ENCODE results near the gene ZMYND15.

ZMYND15 gene

GRCh38 chr17:4735876-4736651 is 3.6 kb upstream of the ZMYND15 start:
- DNase-seq (ENCODE audit: extremely low read depth, low read depth), result no peak
- no peak overlapping the region for H3K4me3 ChIP-seq (replicated peaks; ENCODE audit: low read depth, low read length)
- TF ChIP-seq, protein P1, sequence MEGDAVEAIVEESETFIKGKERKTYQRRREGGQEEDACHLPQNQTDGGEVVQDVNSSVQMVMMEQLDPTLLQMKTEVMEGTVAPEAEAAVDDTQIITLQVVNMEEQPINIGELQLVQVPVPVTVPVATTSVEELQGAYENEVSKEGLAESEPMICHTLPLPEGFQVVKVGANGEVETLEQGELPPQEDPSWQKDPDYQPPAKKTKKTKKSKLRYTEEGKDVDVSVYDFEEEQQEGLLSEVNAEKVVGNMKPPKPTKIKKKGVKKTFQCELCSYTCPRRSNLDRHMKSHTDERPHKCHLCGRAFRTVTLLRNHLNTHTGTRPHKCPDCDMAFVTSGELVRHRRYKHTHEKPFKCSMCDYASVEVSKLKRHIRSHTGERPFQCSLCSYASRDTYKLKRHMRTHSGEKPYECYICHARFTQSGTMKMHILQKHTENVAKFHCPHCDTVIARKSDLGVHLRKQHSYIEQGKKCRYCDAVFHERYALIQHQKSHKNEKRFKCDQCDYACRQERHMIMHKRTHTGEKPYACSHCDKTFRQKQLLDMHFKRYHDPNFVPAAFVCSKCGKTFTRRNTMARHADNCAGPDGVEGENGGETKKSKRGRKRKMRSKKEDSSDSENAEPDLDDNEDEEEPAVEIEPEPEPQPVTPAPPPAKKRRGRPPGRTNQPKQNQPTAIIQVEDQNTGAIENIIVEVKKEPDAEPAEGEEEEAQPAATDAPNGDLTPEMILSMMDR (IDR thresholded peaks at IDR 0.05; ENCODE audit: low read depth, low read length, missing control alignments), result no peak

DNA sequence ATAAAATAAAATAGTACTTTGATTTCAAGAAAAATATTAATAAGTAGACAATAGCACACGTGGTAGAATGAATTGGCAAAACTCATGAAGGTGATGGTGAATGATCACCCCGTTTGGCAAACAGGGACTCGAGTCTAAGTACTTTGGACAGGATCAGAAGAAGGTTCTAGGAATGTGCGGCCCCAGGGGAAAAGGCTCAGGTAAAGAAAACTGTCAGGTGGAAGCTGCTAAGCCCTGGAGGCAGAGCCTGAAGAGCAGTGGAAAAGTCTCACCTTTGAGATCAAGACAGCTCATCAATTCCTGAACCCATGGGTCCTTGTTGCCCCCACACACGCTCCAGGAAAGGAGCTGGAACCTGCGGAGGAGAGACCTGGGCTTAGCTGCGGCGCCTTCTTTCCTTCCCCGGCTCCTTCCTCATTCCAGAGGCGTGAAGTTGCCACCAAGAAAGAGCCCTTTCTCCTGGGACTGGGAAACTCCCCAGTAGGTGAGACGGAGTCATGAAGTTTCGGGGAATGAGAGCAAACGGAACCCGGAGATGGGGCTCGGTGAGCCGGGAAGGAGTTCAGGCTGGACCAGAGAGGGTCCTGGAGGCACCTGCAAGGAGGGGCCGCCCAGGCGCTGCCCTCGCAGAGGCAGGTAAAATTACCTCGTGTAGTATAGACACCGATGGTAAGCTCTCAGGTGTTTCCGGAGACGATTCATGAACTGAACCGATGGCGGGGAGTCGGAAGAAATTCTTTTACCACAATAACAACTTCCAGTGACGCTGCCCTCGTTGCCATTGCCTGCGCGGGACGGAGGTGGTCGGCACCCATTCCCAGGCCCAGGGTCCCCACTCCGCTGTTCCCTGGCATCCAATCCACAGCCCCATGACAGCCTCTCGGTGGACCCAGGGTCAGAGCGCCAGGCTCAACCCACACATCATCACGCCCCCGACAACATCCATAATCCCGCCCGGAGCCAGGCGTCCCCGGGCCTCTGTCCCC is 1.2 kb upstream of the ZMYND15 start:
- peak overlapping the region; percentile 59 for H3K4me3 ChIP-seq (replicated peaks; ENCODE audit: low read depth, low read length)
- no peak for DNase-seq (ENCODE audit: extremely low read depth, low read depth)
- TF ChIP-seq, protein P1 (IDR thresholded peaks at IDR 0.05; ENCODE audit: low read depth, low read length, missing control alignments), result no peak

- H3K4me3 ChIP-seq (replicated peaks; ENCODE audit: low read depth, low read length), result no peak overlapping the region; the same call in 1 of the 2 replicates
- TF ChIP-seq, protein P1 (IDR thresholded peaks at IDR 0.05; ENCODE audit: low read depth, low read length, missing control alignments), result no peak
- no peak for DNase-seq (ENCODE audit: extremely low read depth, low read depth)
Observed at GRCh38 chr17:4740025-4740351, 355 bp downstream of the ZMYND15 start.

DNA sequence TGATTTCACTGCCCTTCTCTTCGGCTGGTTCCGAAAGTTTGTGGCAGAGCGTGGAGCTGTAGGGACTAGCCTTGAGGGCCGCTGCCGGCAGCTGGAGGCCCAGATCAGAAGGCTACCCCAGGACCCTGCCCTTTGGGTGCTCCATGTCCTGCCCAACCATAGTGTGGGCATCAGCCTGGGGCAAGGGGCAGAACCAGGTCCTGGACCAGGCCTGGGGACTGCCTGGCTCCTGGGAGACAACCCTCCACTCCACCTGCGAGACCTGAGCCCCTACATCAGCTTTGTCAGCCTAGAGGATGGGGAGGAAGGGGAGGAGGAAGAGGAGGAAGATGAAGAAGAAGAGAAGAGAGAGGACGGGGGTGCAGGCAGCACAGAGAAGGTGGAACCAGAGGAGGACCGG is 951 bp downstream of the ZMYND15 start:
- TF ChIP-seq, protein P1 (IDR thresholded peaks at IDR 0.05; ENCODE audit: low read depth, low read length, missing control alignments), result no peak
- no peak overlapping the region for H3K4me3 ChIP-seq (replicated peaks; ENCODE audit: low read depth, low read length)
- no peak for DNase-seq (ENCODE audit: extremely low read depth, low read depth)

- no peak for DNase-seq (ENCODE audit: extremely low read depth, low read depth)
- no peak overlapping the region for H3K4me3 ChIP-seq (replicated peaks; ENCODE audit: low read depth, low read length)
- TF ChIP-seq, protein P1 (IDR thresholded peaks at IDR 0.05; ENCODE audit: low read depth, low read length, missing control alignments), result no peak
Observed at GRCh38 chr17:4741544-4741943, 1.9 kb downstream of the ZMYND15 start.

GRCh38 chr17:4742133-4742532 is 2.5 kb downstream of the ZMYND15 start:
- DNase-seq (ENCODE audit: extremely low read depth, low read depth), result no peak
- TF ChIP-seq, protein P1 (IDR thresholded peaks at IDR 0.05; ENCODE audit: low read depth, low read length, missing control alignments), result no peak
- no peak overlapping the region for H3K4me3 ChIP-seq (replicated peaks; ENCODE audit: low read depth, low read length)

All from HFF-Myc (cell line).